MM.1S (cell line): ENCODE measurements around the gene PCDH9.

Source experiments
- DNase-seq: peaks from one replicate; pipeline ENCODE4 v3.0.0-alpha.2; 2015
- H2AFZ ChIP-seq: fragments of 300-600 bp; sonication (generic); 2 replicates; pipeline ENCODE4 v1.6.0; 2016; ENCODE audit warnings: antibody characterized with exemption, low read length
- H3F3A ChIP-seq: fragments of 300-600 bp; sonication (generic); 2 replicates; pipeline ENCODE4 v1.6.1; 2016; ENCODE audit warnings: mild to moderate bottlenecking, antibody characterized with exemption, low read length, moderate library complexity, mixed read lengths; ENCODE audit not compliant: insufficient read depth
- H3K27ac ChIP-seq: fragments of 300-600 bp; sonication (generic); 2 replicates; pipeline ENCODE4 v1.5.1; 2016; ENCODE audit warnings: mild to moderate bottlenecking, low read length
- H3K27me3 ChIP-seq: fragments of 300-600 bp; sonication (generic); replicated peaks from 2 replicates; pipeline ENCODE4 v1.6.0; 2016; ENCODE audit warnings: low read length; ENCODE audit not compliant: insufficient read depth
- H3K36me3 ChIP-seq: fragments of 300-600 bp; sonication (generic); replicated peaks from 2 replicates; pipeline ENCODE4 v1.6.1; 2016; ENCODE audit warnings: mild to moderate bottlenecking, low read length, mixed read lengths; ENCODE audit not compliant: insufficient read depth
- H3K4me1 ChIP-seq: fragments of 300-600 bp; sonication (generic); 2 replicates; pipeline ENCODE4 v1.6.1; 2016; ENCODE audit warnings: low read length, mixed read lengths
- H3K4me2 ChIP-seq: fragments of 300-600 bp; sonication (generic); 2 replicates; pipeline ENCODE4 v1.6.0; 2016; ENCODE audit warnings: low read depth, low read length
- H3K4me3 ChIP-seq: fragments of 300-600 bp; sonication (generic); 2 replicates; pipeline ENCODE4 v1.5.1; 2016; ENCODE audit warnings: low read length, mixed read lengths
- H3K79me2 ChIP-seq: fragments of 300-600 bp; sonication (generic); 2 replicates; pipeline ENCODE4 v1.6.1; 2016; ENCODE audit warnings: mixed run types, low read length, mixed read lengths
- H3K9ac ChIP-seq: fragments of 300-600 bp; sonication (generic); 2 replicates; pipeline ENCODE4 v1.6.1; 2016; ENCODE audit warnings: low read length, mixed read lengths
- H3K9me2 ChIP-seq: fragments of 300-600 bp; sonication (generic); replicated peaks from 2 replicates; pipeline ENCODE4 v1.6.1; 2016; ENCODE audit warnings: mild to moderate bottlenecking, low read length, mixed read lengths; ENCODE audit not compliant: insufficient read depth
- H3K9me3 ChIP-seq: fragments of 300-600 bp; sonication (generic); replicated peaks from 2 replicates; pipeline ENCODE4 v1.6.1; 2016; ENCODE audit warnings: mild to moderate bottlenecking, low read length, mixed read lengths; ENCODE audit not compliant: insufficient read depth
- H4K20me1 ChIP-seq: fragments of 300-600 bp; sonication (generic); 2 replicates; pipeline ENCODE4 v1.6.1; 2016; ENCODE audit warnings: mild to moderate bottlenecking, low read length, moderate library complexity, mixed read lengths; ENCODE audit not compliant: insufficient read depth
- CTCF ChIP-seq: fragments of 300-600 bp; sonication (generic); IDR thresholded peaks from 2 replicates; pipeline ENCODE4 v1.5.1; 2016; ENCODE audit warnings: antibody characterized with exemption, low read length, mixed read lengths
- EZH2 ChIP-seq: fragments of 300-600 bp; sonication (generic); optimal IDR thresholded peaks from 2 replicates; pipeline ENCODE3; 2017; ENCODE audit warnings: low read depth, mild to moderate bottlenecking, antibody characterized with exemption, low read length, mixed read lengths
- EZH2phosphoT487 ChIP-seq: fragments of 300-600 bp; sonication (generic); IDR thresholded peaks from 2 replicates; pipeline ENCODE4 v1.6.1; 2018; ENCODE audit warnings: antibody characterized with exemption, low read length

PCDH9 gene

GRCh38 chr13:67091603-67092002 lies 138.5 kb downstream of the PCDH9 start:
- H3K4me3 ChIP-seq, result no peak overlapping the region
- H3K9me2 ChIP-seq, result no peaks in the 10 kb centered on the region
- no peaks in the 10 kb centered on the region for H4K20me1 ChIP-seq
- H3K79me2 ChIP-seq, result no peaks in the 10 kb centered on the region
- H3K4me2 ChIP-seq, result no peak overlapping the region
- H2AFZ ChIP-seq, result no peak overlapping the region
- H3K36me3 ChIP-seq, result no peaks in the 10 kb centered on the region
- no peaks in the 10 kb centered on the region for H3F3A ChIP-seq
- H3K27ac ChIP-seq, result no peak overlapping the region
- no peaks in the 10 kb centered on the region for H3K4me1 ChIP-seq
- H3K27me3 ChIP-seq, result no peaks in the 10 kb centered on the region
- no peak overlapping the region for H3K9ac ChIP-seq
- DNase-seq, result no peak
- TF ChIP-seq EZH2phosphoT487 (no peak), EZH2 (no peak), CTCF (no peak)
- no peaks in the 10 kb centered on the region for H3K9me3 ChIP-seq

GRCh38 chr13:67090856-67091255 lies 139.3 kb downstream of the PCDH9 start:
- Histone ChIP-seq H3K27me3 (no peaks in the 10 kb centered on the region), H2AFZ (no peak overlapping the region)
- TF ChIP-seq CTCF (no peak), EZH2phosphoT487 (no peak), EZH2 (no peak)

GRCh38 chr13:67087527-67087926 lies 142.6 kb downstream of the PCDH9 start:
- H3K4me2 ChIP-seq, result no peak overlapping the region
- no peaks in the 10 kb centered on the region for H3K36me3 ChIP-seq
- H3K27ac ChIP-seq, result no peak overlapping the region
- no peaks in the 10 kb centered on the region for H3K4me1 ChIP-seq
- H3K9me2 ChIP-seq, result no peaks in the 10 kb centered on the region
- no peak for DNase-seq
- no peak overlapping the region for H3K4me3 ChIP-seq
- no peak overlapping the region for H3K9ac ChIP-seq
- TF ChIP-seq EZH2phosphoT487, result no peak
- no peak for TF ChIP-seq CTCF
- TF ChIP-seq EZH2, result no peak
- H3K27me3 ChIP-seq, result no peaks in the 10 kb centered on the region
- no peaks in the 10 kb centered on the region for H4K20me1 ChIP-seq
- no peak overlapping the region for H2AFZ ChIP-seq
- H3F3A ChIP-seq, result no peaks in the 10 kb centered on the region
- H3K79me2 ChIP-seq, result no peaks in the 10 kb centered on the region
- no peaks in the 10 kb centered on the region for H3K9me3 ChIP-seq

More at GRCh38 chr13:67090856-67091255, 139.3 kb downstream of the PCDH9 start:
- H3K36me3 ChIP-seq, result no peaks in the 10 kb centered on the region
- H3K4me3 ChIP-seq, result no peak overlapping the region
- no peaks in the 10 kb centered on the region for H3K79me2 ChIP-seq
- H3K9me2 ChIP-seq, result no peaks in the 10 kb centered on the region
- no peaks in the 10 kb centered on the region for H3K4me1 ChIP-seq
- no peak for DNase-seq
- H3K27ac ChIP-seq, result no peak overlapping the region
- no peaks in the 10 kb centered on the region for H3F3A ChIP-seq
- no peak overlapping the region for H3K9ac ChIP-seq
- no peaks in the 10 kb centered on the region for H3K9me3 ChIP-seq
- no peaks in the 10 kb centered on the region for H4K20me1 ChIP-seq
- H3K4me2 ChIP-seq, result no peak overlapping the region
